Measurements from ENCODE around the gene TRIM5. TPM values are rescaled to one million over a fixed set of nuclear protein-coding genes. Genes with fewer than 3 reads are reported as not detected.

TRIM5 gene
- total RNA-seq, result 40.5 and 42.0 TPM in 2 replicates

GRCh38 chr11:5684646-5685362 lies at the start of gene TRIM5:
Gene TRIM5 (minus strand): TSS chr11:5685074. CDS start chr11:5680177, 4,897 bp downstream.

GRCh38 chr11:5689551-5689983 lies 4.7 kb upstream of the TRIM5 start, which contains the start of gene TRIM22:
Gene TRIM22 (plus strand): TSS chr11:5689790. CDS start chr11:5696233, 6,443 bp downstream.

GRCh38 chr11:5624489-5625279 lies 60.2 kb downstream of the TRIM5 start, which contains the start of gene TRIM34:
Gene TRIM34 (plus strand): TSS chr11:5625001. CDS start chr11:5632332, 7,331 bp downstream.

Other genes with a start within 250 kb of the TRIM5 start
- not detected in 2 replicates for gene OR51I1, start 243.6 kb downstream of the TRIM5 start, total RNA-seq
- not detected in 2 replicates for gene OR51I2, start 235.8 kb downstream of the TRIM5 start, total RNA-seq
- gene OR52D1, start 196.4 kb downstream of the TRIM5 start, total RNA-seq, result not detected in 2 replicates
- gene UBQLN3, start 175.1 kb downstream of the TRIM5 start, total RNA-seq, result 0.15 and 0.17 TPM in 2 replicates
- 0.15 and 0.17 TPM in 2 replicates for gene UBQLNL, start 168.4 kb downstream of the TRIM5 start, total RNA-seq
- gene OR52H1, start 136.5 kb downstream of the TRIM5 start, total RNA-seq, result 0.17 and 0.73 TPM in 2 replicates
- gene OR52B6, start 104.2 kb downstream of the TRIM5 start, total RNA-seq, result not detected in 2 replicates
- 3.3 and 9.7 TPM in 2 replicates for gene TRIM6, start 88.4 kb downstream of the TRIM5 start, total RNA-seq
- gene TRIM34, start 60.1 kb downstream of the TRIM5 start, total RNA-seq, result 13.7 and 19.2 TPM in 2 replicates
- gene TRIM22, start 4.7 kb upstream of the TRIM5 start, total RNA-seq, result 119 and 179 TPM in 2 replicates
- not detected in 2 replicates for gene OR56B1, start 51.4 kb upstream of the TRIM5 start, total RNA-seq
- gene OR52N4, start 69.2 kb upstream of the TRIM5 start, total RNA-seq, result not detected in 2 replicates
- gene OR52N5, start 98.3 kb upstream of the TRIM5 start, total RNA-seq, result not detected in 2 replicates
- not detected in 2 replicates for gene OR52N1, start 106.2 kb upstream of the TRIM5 start, total RNA-seq
- gene OR52N2, start 123.8 kb upstream of the TRIM5 start, total RNA-seq, result not detected in 2 replicates
- gene OR52E6, start 156.8 kb upstream of the TRIM5 start, total RNA-seq, result not detected in 2 replicates
- gene OR52E8, start 172.6 kb upstream of the TRIM5 start, total RNA-seq, result not detected in 2 replicates
- gene OR52E4, start 195.6 kb upstream of the TRIM5 start, total RNA-seq, result not detected in 2 replicates
- not detected in 2 replicates for gene OR52E5, start 208.1 kb upstream of the TRIM5 start, total RNA-seq

All from smooth muscle cell of trachea (primary cell).